Measurements from ENCODE around the gene FAM209A.

DNA sequence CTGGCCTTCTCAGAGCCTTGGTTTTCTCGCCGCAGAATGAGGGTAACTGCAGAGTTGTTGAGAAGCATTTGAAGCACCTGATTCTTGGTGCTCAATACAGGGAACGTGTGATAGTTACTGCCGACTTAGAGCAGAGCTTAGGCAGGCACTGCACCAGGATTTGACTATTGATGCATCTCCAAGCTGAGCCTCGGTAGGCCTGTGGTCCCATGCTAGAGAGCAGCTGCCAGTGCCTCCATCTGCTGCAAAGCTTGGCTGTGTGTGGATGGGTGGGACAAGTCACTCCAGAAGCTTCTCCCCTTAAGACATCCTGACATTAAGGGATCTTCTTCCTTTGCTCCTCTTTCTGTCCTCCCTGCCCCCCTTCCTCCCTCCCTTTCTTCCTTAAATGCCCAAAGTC is 49.4 kb downstream of the FAM209A start:
- TF ChIP-seq, protein P1, sequence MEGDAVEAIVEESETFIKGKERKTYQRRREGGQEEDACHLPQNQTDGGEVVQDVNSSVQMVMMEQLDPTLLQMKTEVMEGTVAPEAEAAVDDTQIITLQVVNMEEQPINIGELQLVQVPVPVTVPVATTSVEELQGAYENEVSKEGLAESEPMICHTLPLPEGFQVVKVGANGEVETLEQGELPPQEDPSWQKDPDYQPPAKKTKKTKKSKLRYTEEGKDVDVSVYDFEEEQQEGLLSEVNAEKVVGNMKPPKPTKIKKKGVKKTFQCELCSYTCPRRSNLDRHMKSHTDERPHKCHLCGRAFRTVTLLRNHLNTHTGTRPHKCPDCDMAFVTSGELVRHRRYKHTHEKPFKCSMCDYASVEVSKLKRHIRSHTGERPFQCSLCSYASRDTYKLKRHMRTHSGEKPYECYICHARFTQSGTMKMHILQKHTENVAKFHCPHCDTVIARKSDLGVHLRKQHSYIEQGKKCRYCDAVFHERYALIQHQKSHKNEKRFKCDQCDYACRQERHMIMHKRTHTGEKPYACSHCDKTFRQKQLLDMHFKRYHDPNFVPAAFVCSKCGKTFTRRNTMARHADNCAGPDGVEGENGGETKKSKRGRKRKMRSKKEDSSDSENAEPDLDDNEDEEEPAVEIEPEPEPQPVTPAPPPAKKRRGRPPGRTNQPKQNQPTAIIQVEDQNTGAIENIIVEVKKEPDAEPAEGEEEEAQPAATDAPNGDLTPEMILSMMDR (IDR thresholded peaks at IDR 0.05), result no peak
- TF ChIP-seq POLR2A (IDR thresholded peaks at IDR 0.05), result no peak
